ENCODE results near the gene C20orf173.

The C20orf173 gene, protein sequence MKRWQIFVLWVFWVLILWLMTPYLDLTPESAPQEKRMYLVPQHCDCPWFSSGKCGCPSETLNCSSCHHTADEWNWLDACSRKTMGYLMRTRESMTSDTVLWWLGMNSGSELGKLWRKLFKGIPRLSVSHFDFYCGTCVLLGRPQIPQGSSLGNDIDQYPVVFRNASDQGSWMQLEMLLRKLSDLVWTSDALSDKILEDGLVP

DNA sequence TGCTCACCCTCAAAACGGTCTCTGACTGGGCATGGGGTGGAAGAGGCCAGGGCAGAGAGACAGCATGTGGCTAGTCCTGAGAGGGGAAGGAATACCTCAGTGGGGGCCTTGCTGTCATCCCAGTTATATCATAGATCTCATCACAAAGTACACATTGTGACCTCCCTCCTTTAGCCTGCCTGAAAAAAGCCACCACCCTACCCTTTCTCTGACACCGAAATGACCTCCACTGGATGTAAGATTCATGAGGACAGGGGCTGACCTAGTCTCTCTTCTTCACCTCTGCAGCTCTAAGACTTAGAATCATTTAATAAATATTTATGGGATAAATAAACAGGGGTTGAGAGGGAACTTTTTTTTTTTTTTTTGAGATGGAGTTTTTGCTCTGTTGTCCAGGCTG is at the start of gene C20orf173:
Gene C20orf173 (minus strand): TSS at position 101 of the 400 bp plus-strand sequence. CDS start 279 bp downstream, outside the sequence.
- Mint-ChIP-seq H3K4me1 (peaks cover 5% of the 10 kb centered on the region), H3K27me3 (ENCODE audit: low read depth, poor library complexity) (peaks cover 7% of the 10 kb centered on the region), H3K9me3 (peaks cover 11% of the 10 kb centered on the region), H3K36me3 (ENCODE audit: low read depth) (no peaks in the 10 kb centered on the region), H3K27ac (peak within 1 kb of the TSS; percentile 37), H3K4me3 (no peak within 1 kb of the TSS)
- no peak for TF ChIP-seq CTCF (IDR thresholded peaks at IDR 0.05)
- DNase-seq = no peak

DNA sequence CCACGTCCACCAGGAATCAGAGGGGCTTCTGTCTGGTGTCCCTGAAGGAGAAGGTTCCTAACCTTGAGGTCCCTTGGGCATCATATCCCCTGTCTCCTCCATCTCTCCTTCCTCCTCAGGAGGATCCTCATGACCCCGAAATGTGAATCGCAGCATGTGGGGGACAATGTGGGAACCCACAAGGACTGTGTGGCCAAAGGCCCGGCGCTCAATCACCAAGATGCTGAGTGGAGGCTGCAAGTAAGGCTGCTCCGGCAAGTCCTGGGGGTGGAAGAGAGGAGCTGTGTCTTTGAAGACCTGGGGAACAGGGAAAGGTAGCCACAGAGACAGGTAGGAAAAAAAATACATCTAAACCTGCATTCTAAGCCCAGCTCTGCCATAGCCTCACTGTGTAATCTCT is 49.7 kb upstream of the C20orf173 start:
- no peak for DNase-seq
- Mint-ChIP-seq H3K27ac (no peak overlapping the region), H3K4me1 (no peaks in the 10 kb centered on the region), H3K4me3 (no peak overlapping the region), H3K27me3 (ENCODE audit: low read depth, poor library complexity) (peaks cover 16% of the 10 kb centered on the region), H3K9me3 (peaks cover 6% of the 10 kb centered on the region), H3K36me3 (ENCODE audit: low read depth) (peaks cover 29% of the 10 kb centered on the region)
- no peak for TF ChIP-seq CTCF (IDR thresholded peaks at IDR 0.05)

DNA sequence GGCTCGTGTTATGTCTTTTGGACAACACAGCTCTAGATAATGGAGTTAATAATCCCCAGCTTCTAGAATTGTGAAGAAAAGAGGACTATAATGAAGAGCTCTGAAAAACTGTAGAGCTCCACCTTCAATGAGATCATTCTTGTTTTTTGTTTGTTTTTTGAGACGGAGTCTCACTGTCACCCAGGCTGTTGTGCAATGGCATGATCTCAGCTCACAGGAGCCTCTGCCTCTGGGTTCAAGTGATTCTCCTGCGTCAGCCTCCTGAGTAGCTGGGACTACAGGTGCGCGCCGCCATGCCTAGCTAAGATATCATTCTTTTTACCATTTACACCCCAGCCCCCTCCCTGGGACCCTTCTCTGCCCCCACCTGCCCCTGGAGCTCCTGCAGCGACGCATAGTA is 49.0 kb upstream of the C20orf173 start:
- Mint-ChIP-seq H3K27ac (no peak overlapping the region), H3K9me3 (peaks cover 11% of the 10 kb centered on the region), H3K4me1 (no peaks in the 10 kb centered on the region), H3K27me3 (ENCODE audit: low read depth, poor library complexity) (peaks cover 20% of the 10 kb centered on the region), H3K36me3 (ENCODE audit: low read depth) (peaks cover 34% of the 10 kb centered on the region), H3K4me3 (no peak overlapping the region)
- DNase-seq = no peak
- TF ChIP-seq CTCF (IDR thresholded peaks at IDR 0.05) = no peak

DNA sequence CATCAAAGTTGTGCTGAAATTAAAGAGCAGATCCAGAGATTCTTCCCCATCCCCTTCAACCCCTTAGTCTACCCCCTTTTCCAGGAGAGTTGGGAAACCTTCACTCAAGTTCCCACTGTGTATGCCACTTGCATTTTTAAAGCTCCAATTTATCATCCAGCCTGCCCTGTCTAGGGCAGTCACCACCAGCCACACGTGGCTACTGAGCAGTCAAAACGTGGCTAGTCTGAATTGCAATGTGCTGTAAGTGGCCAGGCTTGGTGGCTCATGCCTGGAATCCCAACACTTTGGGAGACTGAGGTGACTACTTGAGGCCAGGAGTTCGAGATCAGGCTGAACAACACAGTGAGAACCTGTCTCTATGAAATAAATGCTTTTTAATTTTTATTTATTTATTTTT is 47.4 kb upstream of the C20orf173 start:
- peaks cover 20% of the 10 kb centered on the region for H3K27me3 Mint-ChIP-seq (ENCODE audit: low read depth, poor library complexity)
- peaks cover 39% of the 10 kb centered on the region for H3K36me3 Mint-ChIP-seq (ENCODE audit: low read depth)
- H3K9me3 Mint-ChIP-seq = peaks cover 21% of the 10 kb centered on the region
- TF ChIP-seq CTCF (IDR thresholded peaks at IDR 0.05) = no peak
- no peak overlapping the region for H3K27ac Mint-ChIP-seq
- H3K4me1 Mint-ChIP-seq = no peaks in the 10 kb centered on the region
- no peak overlapping the region for H3K4me3 Mint-ChIP-seq
- DNase-seq = no peak

GRCh38 chr20:35575958-35576357 is 46.5 kb upstream of the C20orf173 start:
- no peaks in the 10 kb centered on the region for H3K4me1 Mint-ChIP-seq
- H3K9me3 Mint-ChIP-seq = peaks cover 24% of the 10 kb centered on the region
- DNase-seq = no peak
- H3K27me3 Mint-ChIP-seq (ENCODE audit: low read depth, poor library complexity) = peaks cover 20% of the 10 kb centered on the region
- H3K4me3 Mint-ChIP-seq = no peak overlapping the region
- peaks cover 43% of the 10 kb centered on the region for H3K36me3 Mint-ChIP-seq (ENCODE audit: low read depth)
- no peak overlapping the region for H3K27ac Mint-ChIP-seq
- TF ChIP-seq CTCF (IDR thresholded peaks at IDR 0.05) = no peak

DNA sequence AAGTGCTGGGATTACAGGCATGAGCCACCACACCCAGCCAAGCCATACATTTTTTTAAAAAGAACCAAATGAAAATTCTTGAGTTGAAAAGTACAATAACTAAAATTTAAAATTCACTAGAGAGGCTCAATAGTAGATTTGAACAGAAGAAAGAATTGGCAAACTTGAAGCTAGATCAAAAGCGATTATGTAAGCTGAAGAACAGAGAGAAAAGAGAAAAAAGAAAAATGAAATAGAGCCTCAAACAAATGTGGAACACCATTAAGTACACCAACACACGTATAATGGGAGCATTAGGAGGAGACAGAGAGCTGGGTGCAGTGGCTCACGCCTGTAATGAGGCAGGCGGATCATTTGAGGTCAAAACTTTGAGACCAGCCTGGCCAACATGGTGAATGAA is 43.4 kb upstream of the C20orf173 start:
- Mint-ChIP-seq H3K36me3 (ENCODE audit: low read depth) (peaks cover 43% of the 10 kb centered on the region), H3K27me3 (ENCODE audit: low read depth, poor library complexity) (peaks cover 19% of the 10 kb centered on the region), H3K27ac (no peak overlapping the region), H3K9me3 (peaks cover 24% of the 10 kb centered on the region), H3K4me1 (no peaks in the 10 kb centered on the region), H3K4me3 (no peak overlapping the region)
- no peak for DNase-seq
- no peak for TF ChIP-seq CTCF (IDR thresholded peaks at IDR 0.05)

All from nephron progenitor cell (in vitro differentiated cells).